SK-N-SH treated with all-trans-retinoic acid at 6 μM for 48 hours (cell line): ENCODE results near the gene UBE4B.

Experiments used
- ATAC-seq: fragments of 200-7000 bp; cut with Tn5 transposase; 3 replicates; pipeline ENCODE4 v1.9.1; 2020; ENCODE audit warnings: mild to moderate bottlenecking, moderate library complexity
- ARNTL ChIP-seq: fragments of 450-650 bp; formaldehyde crosslinking; IDR thresholded peaks from 2 replicates; pipeline ENCODE4 v1.5.0; 2020; ENCODE audit warnings: low read depth, mild to moderate bottlenecking, moderate library complexity, borderline replicate concordance
- BACH2 ChIP-seq: fragments of 250-450 bp; sonication (Bioruptor Pico); IDR thresholded peaks from 2 replicates; pipeline ENCODE4 v1.9.0; 2021; ENCODE audit warnings: mild to moderate bottlenecking, borderline replicate concordance
- CREB5 ChIP-seq: fragments of 250-450 bp; sonication (Bioruptor Pico); IDR thresholded peaks from 2 replicates; pipeline ENCODE4 v1.5.1; 2020; ENCODE audit warnings: low read depth, mild to moderate bottlenecking, moderate library complexity
- CSDC2 ChIP-seq: fragments of 250-450 bp; sonication (Bioruptor Pico); IDR thresholded peaks from 2 replicates; pipeline ENCODE4 v1.5.0; 2020; ENCODE audit warnings: mild to moderate bottlenecking, moderate library complexity
- CSRNP3 ChIP-seq: fragments of 250-450 bp; sonication (Bioruptor Pico); IDR thresholded peaks from 2 replicates; pipeline ENCODE4 v1.5.1; 2021; ENCODE audit warnings: mild to moderate bottlenecking, moderate library complexity
- ESRRG ChIP-seq: fragments of 250-450 bp; sonication (Bioruptor Pico); IDR thresholded peaks from 2 replicates; pipeline ENCODE4 v1.6.1; 2021; ENCODE audit warnings: mild to moderate bottlenecking
- GLIS3 ChIP-seq: fragments of 250-450 bp; sonication (Bioruptor Pico); IDR thresholded peaks from 2 replicates; pipeline ENCODE4 v1.5.0; 2020; ENCODE audit warnings: mild to moderate bottlenecking, moderate library complexity
- ISL1 ChIP-seq: fragments of 250-450 bp; sonication (Bioruptor Pico); IDR thresholded peaks from 2 replicates; pipeline ENCODE4 v2.1.2; 2022; ENCODE audit warnings: mild to moderate bottlenecking, moderate library complexity
- OSR1 ChIP-seq: fragments of 250-450 bp; sonication (Bioruptor Pico); IDR thresholded peaks from 2 replicates; pipeline ENCODE4 v1.8.0; 2022; ENCODE audit warnings: moderate library complexity, mild to moderate bottlenecking, inconsistent platforms
- PATZ1 ChIP-seq: fragments of 250-450 bp; sonication (Bioruptor Pico); IDR thresholded peaks from 2 replicates; pipeline ENCODE4 v1.8.0; 2020; ENCODE audit warnings: mild to moderate bottlenecking, moderate library complexity, borderline replicate concordance
- POU6F1 ChIP-seq: fragments of 250-450 bp; sonication (Bioruptor Pico); IDR thresholded peaks from 2 replicates; pipeline ENCODE4 v1.8.0; 2021; ENCODE audit warnings: low read depth, mild to moderate bottlenecking, moderate library complexity, borderline replicate concordance
- PPARA ChIP-seq: fragments of 250-450 bp; sonication (Bioruptor Pico); IDR thresholded peaks from 2 replicates; pipeline ENCODE4 v1.5.0; 2020; ENCODE audit warnings: mild to moderate bottlenecking, borderline replicate concordance
- RARB ChIP-seq: fragments of 250-450 bp; sonication (Bioruptor Pico); IDR thresholded peaks from 2 replicates; pipeline ENCODE4 v1.8.0; 2021; ENCODE audit warnings: mild to moderate bottlenecking, moderate library complexity
- SNAI2 ChIP-seq: fragments of 250-450 bp; sonication (Bioruptor Pico); IDR thresholded peaks from 2 replicates; pipeline ENCODE4 v1.5.0; 2020; ENCODE audit warnings: mild to moderate bottlenecking, moderate library complexity
- TCF4 ChIP-seq: fragments of 250-450 bp; sonication (Bioruptor Pico); IDR thresholded peaks from 2 replicates; pipeline ENCODE4 v1.8.0; 2021; ENCODE audit warnings: mild to moderate bottlenecking, moderate library complexity, borderline replicate concordance
- TOX ChIP-seq: fragments of 250-450 bp; sonication (Bioruptor Pico); IDR thresholded peaks from 2 replicates; pipeline ENCODE4 v1.8.0; 2021; ENCODE audit warnings: mild to moderate bottlenecking, moderate library complexity, borderline replicate concordance
- TSHZ2 ChIP-seq: fragments of 250-450 bp; sonication (Bioruptor Pico); IDR thresholded peaks from 2 replicates; pipeline ENCODE4 v1.5.0; 2020; ENCODE audit warnings: mild to moderate bottlenecking, moderate library complexity
- ZC3H10 ChIP-seq: fragments of 250-450 bp; sonication (Bioruptor Pico); IDR thresholded peaks from 2 replicates; pipeline ENCODE4 v1.5.1; 2021; ENCODE audit warnings: mild to moderate bottlenecking, moderate library complexity
- ZFP3 ChIP-seq: fragments of 250-450 bp; sonication (Bioruptor Pico); IDR thresholded peaks from 2 replicates; pipeline ENCODE4 v1.5.0; 2020; ENCODE audit warnings: mild to moderate bottlenecking, moderate library complexity
- ZFP30 ChIP-seq: fragments of 450-650 bp; formaldehyde crosslinking; IDR thresholded peaks from 2 replicates; pipeline ENCODE4 v1.5.0; 2022; ENCODE audit warnings: mild to moderate bottlenecking, moderate library complexity
- ZNF565 ChIP-seq: fragments of 450-650 bp; formaldehyde crosslinking; conservative IDR thresholded peaks from 2 replicates; pipeline ENCODE4 v1.5.0; 2020; ENCODE audit warnings: low read depth, mild to moderate bottlenecking, moderate library complexity
- ZNF8 ChIP-seq: fragments of 450-650 bp; formaldehyde crosslinking; IDR thresholded peaks from 2 replicates; pipeline ENCODE4 v1.5.0; 2020; ENCODE audit warnings: mild to moderate bottlenecking, moderate library complexity

UBE4B gene

GRCh38 chr1:9992910-9993309, 39.8 kb upstream of the UBE4B start:
- ATAC-seq: no peak
- TF ChIP-seq ISL1 (CRISPR knock-in tag) (no peak), PATZ1 (CRISPR knock-in tag) (no peak), RARB (CRISPR knock-in tag) (no peak), PPARA (CRISPR knock-in tag) (no peak), OSR1 (CRISPR knock-in tag) (no peak), ZFP30 (CRISPR knock-in tag) (no peak), ZNF8 (CRISPR knock-in tag) (no peak), GLIS3 (CRISPR knock-in tag) (no peak), CSRNP3 (CRISPR knock-in tag) (no peak), CREB5 (no peak), SNAI2 (CRISPR knock-in tag) (no peak), TCF4 (no peak), ESRRG (no peak), ZFP3 (no peak), TSHZ2 (CRISPR knock-in tag) (no peak), ZC3H10 (CRISPR knock-in tag) (no peak), POU6F1 (CRISPR knock-in tag) (no peak), ARNTL (no peak), ZNF565 (CRISPR knock-in tag) (no peak)

- no peak for TF ChIP-seq ZC3H10 (CRISPR knock-in tag)
- no peak for TF ChIP-seq TCF4
- TF ChIP-seq ZFP30 (CRISPR knock-in tag): no peak
- no peak for TF ChIP-seq ZNF8 (CRISPR knock-in tag)
- no peak for TF ChIP-seq BACH2 (CRISPR knock-in tag)
- TF ChIP-seq ARNTL: no peak
- TF ChIP-seq, all 23 proteins: peak for 0
- no peak for ATAC-seq
Observed at GRCh38 chr1:9993561-9994075, 39.1 kb upstream of the UBE4B start.

GRCh38 chr1:9996624-9997582, 35.9 kb upstream of the UBE4B start, which contains the start of gene RBP7:
Gene RBP7 (plus strand): TSS chr1:9997228. CDS start chr1:9997259, 31 bp downstream.
- ATAC-seq: peak; percentile 59
- TF ChIP-seq PPARA (CRISPR knock-in tag) (no peak), ARNTL (no peak), RARB (CRISPR knock-in tag) (no peak), GLIS3 (CRISPR knock-in tag) (no peak), CSDC2 (CRISPR knock-in tag) (no peak), TCF4 (no peak), TOX (no peak), CREB5 (no peak), ZFP30 (CRISPR knock-in tag) (no peak), POU6F1 (CRISPR knock-in tag) (no peak), ZNF8 (CRISPR knock-in tag) (no peak), ZNF565 (CRISPR knock-in tag) (no peak), BACH2 (CRISPR knock-in tag) (no peak), ESRRG (no peak), OSR1 (CRISPR knock-in tag) (no peak)
